ENCODE data around the gene STK17B. TPM values are rescaled to one million over a fixed set of nuclear protein-coding genes. Genes with fewer than 3 reads are reported as not detected.
A peak's percentile ranks its signal among the peaks of the same experiment; 100 is the strongest.

STK17B gene
- total RNA-seq, 1 experiment from 2014 or later: 20.7 TPM

DNA sequence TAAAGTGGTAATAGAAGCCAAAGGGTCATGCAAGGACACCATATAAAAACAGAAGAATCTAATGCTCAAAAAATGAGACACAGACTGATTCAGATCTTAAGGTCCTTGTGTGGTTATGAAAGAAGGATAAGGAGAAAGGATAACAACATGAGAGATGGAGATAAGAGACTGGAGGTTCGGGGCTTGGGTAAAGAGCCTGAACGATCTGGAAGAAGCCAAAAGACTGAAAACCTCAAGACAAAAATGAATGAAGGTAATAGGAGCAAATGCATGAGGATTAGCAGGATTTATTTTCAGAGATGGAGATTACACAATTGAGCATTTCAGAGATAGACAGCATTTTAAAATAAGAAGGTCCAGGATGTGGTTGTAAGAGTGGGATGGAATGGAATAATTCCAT lies 26.1 kb downstream of the STK17B start:
- POLR2A ChIA-PET: no interaction called here
- peaks cover 10% of the 10 kb centered on the region for H3K4me1 Mint-ChIP-seq (ENCODE audit: insufficient read depth, unreplicated experiment)
- BruUV-seq (replicated peaks): no TSS peak
- no peak overlapping the region for H3K4me3 Mint-ChIP-seq (ENCODE audit: unreplicated experiment)
- intact Hi-C loops (cut with micrococcal nuclease): no loop called here
- H3K36me3 Mint-ChIP-seq (ENCODE audit: insufficient read depth, unreplicated experiment): peaks cover 66% of the 10 kb centered on the region
- H3K27ac Mint-ChIP-seq (ENCODE audit: low read depth, unreplicated experiment): no peak overlapping the region
- CTCF ChIA-PET: interaction anchor here (0.6 kb wide), 1 partner anchor 38 kb away, joined by 3 read pairs; no protein-coding TSS in a partner anchor
- DNase-seq (ENCODE audit: unreplicated experiment): no peak
- no peaks in the 10 kb centered on the region for H3K9me3 Mint-ChIP-seq (ENCODE audit: unreplicated experiment)
- TF ChIP-seq, protein P1, sequence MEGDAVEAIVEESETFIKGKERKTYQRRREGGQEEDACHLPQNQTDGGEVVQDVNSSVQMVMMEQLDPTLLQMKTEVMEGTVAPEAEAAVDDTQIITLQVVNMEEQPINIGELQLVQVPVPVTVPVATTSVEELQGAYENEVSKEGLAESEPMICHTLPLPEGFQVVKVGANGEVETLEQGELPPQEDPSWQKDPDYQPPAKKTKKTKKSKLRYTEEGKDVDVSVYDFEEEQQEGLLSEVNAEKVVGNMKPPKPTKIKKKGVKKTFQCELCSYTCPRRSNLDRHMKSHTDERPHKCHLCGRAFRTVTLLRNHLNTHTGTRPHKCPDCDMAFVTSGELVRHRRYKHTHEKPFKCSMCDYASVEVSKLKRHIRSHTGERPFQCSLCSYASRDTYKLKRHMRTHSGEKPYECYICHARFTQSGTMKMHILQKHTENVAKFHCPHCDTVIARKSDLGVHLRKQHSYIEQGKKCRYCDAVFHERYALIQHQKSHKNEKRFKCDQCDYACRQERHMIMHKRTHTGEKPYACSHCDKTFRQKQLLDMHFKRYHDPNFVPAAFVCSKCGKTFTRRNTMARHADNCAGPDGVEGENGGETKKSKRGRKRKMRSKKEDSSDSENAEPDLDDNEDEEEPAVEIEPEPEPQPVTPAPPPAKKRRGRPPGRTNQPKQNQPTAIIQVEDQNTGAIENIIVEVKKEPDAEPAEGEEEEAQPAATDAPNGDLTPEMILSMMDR (IDR thresholded peaks at IDR 0.05; ENCODE audit: unreplicated experiment): no peak
- H3K27me3 Mint-ChIP-seq (ENCODE audit: insufficient read depth, unreplicated experiment): no peaks in the 10 kb centered on the region

DNA sequence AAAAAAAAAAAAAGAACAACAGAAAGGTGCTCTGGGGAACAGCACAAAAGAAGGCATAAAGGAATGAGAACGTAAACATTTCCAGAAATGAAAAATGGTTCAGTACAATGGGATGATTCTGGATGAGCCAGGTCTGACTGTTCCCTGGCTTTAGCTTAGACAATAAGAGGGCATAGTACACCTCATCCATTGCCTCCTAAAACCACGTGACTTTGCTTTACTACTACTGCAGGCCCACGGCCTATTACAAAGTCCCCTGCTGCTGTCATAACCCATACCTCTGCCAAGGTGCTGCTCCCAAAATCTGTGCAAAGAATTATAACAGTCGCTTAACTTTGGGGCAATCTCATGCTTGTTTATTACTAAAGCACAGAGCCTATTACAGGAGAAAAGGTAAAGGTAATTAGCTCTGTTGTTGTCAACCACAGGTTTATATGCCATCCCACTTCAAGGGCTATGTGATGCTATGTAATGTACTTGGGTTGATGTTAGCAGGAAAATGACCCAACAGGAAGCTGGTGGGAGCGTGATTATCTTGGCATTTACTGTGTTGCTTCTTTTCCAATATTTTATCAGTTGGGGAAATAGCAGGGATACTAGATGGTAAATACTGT lies 26.8 kb downstream of the STK17B start:
- H3K4me1 Mint-ChIP-seq (ENCODE audit: insufficient read depth, unreplicated experiment): peaks cover 10% of the 10 kb centered on the region
- H3K27ac Mint-ChIP-seq (ENCODE audit: low read depth, unreplicated experiment): no peak overlapping the region
- intact Hi-C loops (cut with micrococcal nuclease): no loop called here
- H3K9me3 Mint-ChIP-seq (ENCODE audit: unreplicated experiment): no peaks in the 10 kb centered on the region
- CTCF ChIA-PET: interaction anchor here (0.7 to 0.8 kb wide), 2 partner anchors 26 to 132 kb away, joined by 3 to 5 read pairs; no protein-coding TSS in a partner anchor
- DNase-seq (ENCODE audit: unreplicated experiment): no peak
- H3K4me3 Mint-ChIP-seq (ENCODE audit: unreplicated experiment): no peak overlapping the region
- TF ChIP-seq, protein P1 (IDR thresholded peaks at IDR 0.05; ENCODE audit: unreplicated experiment): no peak
- POLR2A ChIA-PET: interaction anchor here (0.6 kb wide), 1 partner anchor 211 kb away, joined by 3 read pairs; no protein-coding TSS in a partner anchor
- no peaks in the 10 kb centered on the region for H3K27me3 Mint-ChIP-seq (ENCODE audit: insufficient read depth, unreplicated experiment)
- BruUV-seq (replicated peaks): no TSS peak
- H3K36me3 Mint-ChIP-seq (ENCODE audit: insufficient read depth, unreplicated experiment): peaks cover 72% of the 10 kb centered on the region

DNA sequence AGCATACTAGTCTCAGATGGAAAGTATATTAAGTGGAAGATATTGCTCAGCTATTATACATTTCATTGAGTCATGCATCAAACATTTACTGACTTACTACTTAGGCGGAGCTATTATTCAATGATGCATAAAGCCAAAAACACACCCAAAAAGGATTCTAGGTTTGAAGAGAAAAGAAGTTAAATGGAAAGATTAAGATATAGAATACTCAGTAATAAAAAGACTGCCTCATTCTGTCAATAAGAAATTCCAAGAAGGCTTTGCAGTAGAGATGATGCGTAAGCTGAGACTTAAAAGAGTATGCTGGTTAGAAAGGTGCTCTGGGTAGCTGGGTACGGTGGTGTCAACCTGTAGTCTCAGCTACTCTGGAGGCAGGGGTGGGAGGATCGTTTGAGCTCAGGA lies 27.6 kb downstream of the STK17B start:
- Mint-ChIP-seq H3K4me3 (ENCODE audit: unreplicated experiment) (no peak overlapping the region), H3K4me1 (ENCODE audit: insufficient read depth, unreplicated experiment) (peaks cover 10% of the 10 kb centered on the region), H3K36me3 (ENCODE audit: insufficient read depth, unreplicated experiment) (peaks cover 69% of the 10 kb centered on the region), H3K27ac (ENCODE audit: low read depth, unreplicated experiment) (no peak overlapping the region), H3K27me3 (ENCODE audit: insufficient read depth, unreplicated experiment) (no peaks in the 10 kb centered on the region), H3K9me3 (ENCODE audit: unreplicated experiment) (no peaks in the 10 kb centered on the region)
- BruUV-seq (replicated peaks): no TSS peak
- intact Hi-C loops (cut with micrococcal nuclease): no loop called here
- CTCF ChIA-PET: interaction anchor here (0.6 to 0.8 kb wide), 6 partner anchors 13 to 237 kb away, joined by 3 to 5 read pairs (median 3); no protein-coding TSS in a partner anchor
- TF ChIP-seq, protein P1 (IDR thresholded peaks at IDR 0.05; ENCODE audit: unreplicated experiment): no peak
- POLR2A ChIA-PET: interaction anchor here (0.8 to 1.9 kb wide), 4 partner anchors 14 to 27 kb away, joined by 3 to 7 read pairs (median 5); no protein-coding TSS in a partner anchor
- no peak for DNase-seq (ENCODE audit: unreplicated experiment)

DNA sequence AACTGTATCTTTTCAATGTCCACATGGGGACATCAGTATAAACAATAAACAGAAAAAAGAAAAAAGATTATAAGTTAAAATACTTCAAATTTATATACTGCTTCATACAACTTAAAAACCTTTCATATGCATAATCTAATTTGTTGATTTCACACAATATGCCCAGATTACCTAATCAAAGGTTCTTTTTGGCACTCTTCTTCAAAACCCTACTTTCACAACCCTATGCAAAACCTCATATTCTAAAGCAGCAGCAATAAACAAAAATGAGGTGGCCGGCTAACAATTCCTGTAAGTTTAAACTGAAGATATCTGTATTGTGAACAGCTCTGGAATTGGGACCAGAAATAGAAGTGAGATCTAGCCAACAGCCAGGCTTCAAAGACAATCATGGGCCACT lies 28.6 kb downstream of the STK17B start:
- H3K27ac Mint-ChIP-seq (ENCODE audit: low read depth, unreplicated experiment): no peak overlapping the region

More for the DNA sequence above, 28.6 kb downstream of the STK17B start:
- DNase-seq (ENCODE audit: unreplicated experiment): peak; percentile 21
- TF ChIP-seq, protein P1 (IDR thresholded peaks at IDR 0.05; ENCODE audit: unreplicated experiment): no peak
- Mint-ChIP-seq H3K9me3 (ENCODE audit: unreplicated experiment) (no peaks in the 10 kb centered on the region), H3K36me3 (ENCODE audit: insufficient read depth, unreplicated experiment) (peaks cover 75% of the 10 kb centered on the region), H3K27me3 (ENCODE audit: insufficient read depth, unreplicated experiment) (no peaks in the 10 kb centered on the region), H3K4me3 (ENCODE audit: unreplicated experiment) (no peak overlapping the region), H3K4me1 (ENCODE audit: insufficient read depth, unreplicated experiment) (peaks cover 10% of the 10 kb centered on the region)
- BruUV-seq (replicated peaks): no TSS peak
- CTCF ChIA-PET: no interaction called here
- POLR2A ChIA-PET: interaction anchor here (1.4 to 1.9 kb wide), 3 partner anchors 15 to 26 kb away, joined by 4 to 7 read pairs (median 6); no protein-coding TSS in a partner anchor
- intact Hi-C loops (cut with micrococcal nuclease): no loop called here

Data from MCF 10A (cell line).